GM19351 (cell line): Measurements from ENCODE around the gene FOXP2.

Source experiments
- ATAC-seq: cut with Tn5 transposase; IDR thresholded peaks from one replicate; pipeline ENCODE4 v1.9.1; 2021; ENCODE audit warnings: mild to moderate bottlenecking, moderate library complexity; ENCODE audit not compliant: unreplicated experiment

The FOXP2 gene

DNA sequence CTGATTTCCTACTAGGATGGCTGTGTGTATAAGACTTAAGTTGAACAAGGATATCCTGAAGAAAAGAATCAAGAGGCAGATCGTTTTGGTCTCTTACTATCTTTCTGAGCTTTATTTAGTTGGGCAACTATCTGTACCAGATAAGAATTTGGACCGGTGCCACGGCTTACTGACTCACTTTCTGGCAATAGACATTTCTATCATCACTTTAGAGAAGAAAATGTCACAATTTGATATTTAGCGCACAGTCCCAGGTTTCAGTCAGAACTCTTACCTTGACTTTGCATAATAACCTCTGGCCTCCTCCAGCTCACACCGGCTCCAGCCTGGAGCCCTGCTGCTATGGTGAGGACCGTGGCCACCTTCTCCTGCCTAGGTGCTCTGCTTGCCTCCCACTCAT, 289.1 kb downstream of the FOXP2 start:
- ATAC-seq, result no peak

DNA sequence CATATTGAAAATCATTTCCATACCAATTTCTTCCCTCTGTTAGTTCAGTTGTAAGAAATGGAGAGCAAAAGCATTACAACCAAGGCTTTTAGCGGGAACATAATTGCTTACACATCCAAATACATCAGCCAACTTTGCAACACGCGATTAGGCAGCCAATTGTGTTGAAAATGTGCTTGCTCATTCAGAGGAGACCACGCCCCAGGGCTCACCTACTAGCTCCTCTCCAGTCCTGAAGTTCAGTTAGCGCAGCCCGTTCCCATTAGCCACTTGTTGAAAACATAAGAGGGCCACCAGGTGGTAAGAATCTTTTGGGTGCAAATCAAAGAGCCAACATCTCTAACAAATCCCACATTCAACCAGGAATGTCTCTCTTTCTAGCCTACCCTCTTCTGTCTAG, 294.0 kb downstream of the FOXP2 start:
- ATAC-seq, result no peak

DNA sequence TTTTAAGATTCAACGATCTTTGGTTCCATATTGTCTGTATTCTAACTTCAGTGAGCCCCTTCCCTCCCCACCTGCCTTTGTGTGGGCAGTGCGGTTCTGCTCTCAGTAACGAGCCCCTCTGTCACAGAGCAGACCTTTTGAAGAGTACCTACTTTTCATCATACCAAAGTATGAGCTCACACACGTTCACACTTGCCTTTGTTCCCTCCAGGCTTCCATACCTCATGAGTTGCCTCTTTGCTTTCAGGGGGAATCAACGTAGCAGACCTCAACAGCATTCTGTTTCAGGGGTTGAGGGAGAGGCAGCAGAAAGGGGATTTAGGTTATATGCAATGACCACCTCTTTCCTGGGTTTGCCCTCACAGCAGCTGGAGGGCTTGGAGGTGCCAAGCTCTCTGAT, 295.9 kb downstream of the FOXP2 start:
- no peak for ATAC-seq

DNA sequence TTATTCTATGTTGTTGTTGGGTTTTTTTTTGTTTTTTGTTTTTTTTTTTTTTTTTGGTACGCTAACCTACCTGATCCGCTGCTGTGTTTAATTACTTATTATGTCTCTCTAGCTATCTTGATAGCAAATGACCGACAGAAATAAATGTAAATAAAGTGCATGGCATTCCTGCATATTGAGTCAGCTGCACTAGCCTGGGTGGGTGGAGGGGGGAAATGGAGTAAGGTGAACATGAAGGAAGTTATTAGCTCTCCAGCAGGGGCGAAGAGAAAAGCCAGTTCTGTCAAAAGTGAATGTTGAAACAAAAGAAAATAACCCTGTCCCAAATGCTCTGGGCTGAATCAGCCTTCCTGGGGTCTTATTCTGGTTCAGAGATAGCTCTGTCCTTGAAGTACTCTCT, 296.6 kb downstream of the FOXP2 start:
- no peak for ATAC-seq

DNA sequence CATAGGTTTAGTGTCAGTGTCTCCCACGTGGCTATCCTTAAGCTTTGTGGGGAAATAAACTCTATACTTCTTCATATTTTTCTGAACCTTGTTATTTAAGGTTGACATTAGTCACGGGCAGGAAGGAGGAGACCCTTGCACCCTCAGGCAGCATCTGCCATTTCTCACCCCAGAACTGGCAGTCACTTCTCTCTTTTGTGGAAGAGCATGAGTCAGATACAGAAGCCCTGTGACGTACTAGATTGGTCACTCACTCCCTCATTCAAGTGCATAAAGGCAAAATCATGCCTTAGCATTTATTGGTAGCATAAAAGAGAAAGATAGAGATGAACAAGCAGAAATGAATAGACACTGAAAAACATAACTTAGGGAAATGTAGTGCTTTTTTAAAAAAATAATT, 301.3 kb downstream of the FOXP2 start:
- ATAC-seq, result peak; percentile 55

DNA sequence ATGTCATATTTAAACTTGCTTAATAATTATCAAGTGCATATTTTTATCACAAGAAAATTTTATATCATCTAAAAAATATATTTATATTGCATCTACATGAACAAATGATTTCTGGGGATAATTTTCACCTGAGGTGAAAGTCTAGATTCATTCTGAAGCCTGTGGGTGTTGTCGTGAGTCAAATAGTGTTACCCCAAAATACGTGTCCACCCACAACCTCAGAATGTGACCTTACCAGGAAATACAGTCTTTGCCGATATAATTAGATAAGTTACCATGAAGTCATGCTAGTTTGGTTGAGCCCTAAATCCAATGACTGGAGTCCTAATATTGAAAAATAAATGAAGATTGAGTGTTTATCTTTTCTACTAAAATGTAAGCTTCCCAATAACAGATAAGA, 304.2 kb downstream of the FOXP2 start:
- ATAC-seq, result peak; percentile 74

DNA sequence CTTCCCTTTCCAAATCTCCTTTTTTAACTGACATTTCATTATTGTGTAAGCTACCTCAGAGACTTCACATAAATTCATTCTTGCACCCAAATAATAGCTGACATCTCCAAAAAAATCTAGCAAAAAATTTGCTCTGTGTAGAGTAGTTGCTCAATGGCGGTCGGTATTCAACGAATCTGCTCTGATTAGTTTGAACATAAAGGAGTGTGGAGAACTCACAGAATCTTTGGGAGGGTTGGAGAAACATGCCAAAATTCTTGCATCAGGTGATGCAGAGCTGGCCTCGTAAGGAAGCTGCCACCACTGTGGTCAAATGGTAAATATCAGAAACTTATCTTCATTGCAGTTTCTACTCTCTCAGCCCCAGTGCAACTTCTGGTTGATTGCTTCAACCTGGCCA, 306.1 kb downstream of the FOXP2 start:
- ATAC-seq, result no peak

DNA sequence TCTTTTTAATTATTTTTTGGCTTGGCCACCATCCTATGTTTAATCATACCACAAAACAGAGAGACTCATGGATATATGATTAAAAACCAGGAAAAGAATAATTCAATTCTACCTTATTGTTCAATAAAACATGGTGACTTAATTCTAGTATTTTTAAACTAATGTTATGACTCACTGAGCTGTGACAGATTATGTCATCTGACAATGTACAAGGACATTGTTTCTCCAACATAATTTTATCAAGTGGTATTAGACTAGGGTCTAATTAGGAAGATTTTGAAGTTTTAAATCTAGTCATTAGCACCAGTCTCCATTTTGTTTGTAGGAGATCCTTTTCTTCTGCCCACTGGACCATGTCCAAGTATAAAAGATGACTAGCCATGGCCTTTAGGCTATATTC, 307.9 kb downstream of the FOXP2 start:
- peak; percentile 18 for ATAC-seq

DNA sequence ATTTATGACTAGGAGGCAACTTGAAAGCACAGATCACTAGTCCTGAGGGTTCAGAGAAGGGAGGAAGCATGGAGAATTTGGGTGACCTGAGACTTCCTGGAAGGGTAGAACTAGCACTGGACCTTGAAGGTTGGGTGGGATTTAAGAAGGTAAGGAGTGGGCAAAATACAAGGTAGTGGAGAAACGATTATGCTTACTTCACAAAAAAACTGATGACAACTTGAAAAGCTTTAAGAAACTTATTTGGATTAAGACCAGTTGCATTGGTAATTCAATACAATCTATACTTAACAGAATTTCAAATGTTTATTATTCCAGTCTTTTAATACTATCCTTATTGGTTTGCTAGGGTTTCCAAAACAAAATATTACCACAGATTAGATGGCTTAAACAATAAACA, 308.7 kb downstream of the FOXP2 start:
- no peak for ATAC-seq

DNA sequence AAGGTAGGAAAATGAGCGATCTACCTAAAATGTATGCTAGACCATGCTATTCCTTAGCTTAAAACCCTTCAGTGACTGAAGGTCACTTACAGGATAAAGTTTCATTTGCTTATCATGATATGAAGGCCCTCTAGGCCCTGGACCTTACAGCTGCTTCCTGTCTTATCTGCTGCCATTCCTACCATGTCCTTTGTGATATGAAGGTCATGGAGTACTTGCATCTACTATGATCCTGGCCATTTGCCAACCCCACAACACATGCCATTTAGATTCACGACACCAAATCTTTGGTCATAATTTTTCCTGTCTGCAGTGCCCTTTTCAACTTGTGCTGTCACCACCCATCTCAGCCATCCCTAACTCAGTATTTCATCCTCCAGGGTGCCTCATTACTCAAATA, 325.5 kb downstream of the FOXP2 start:
- no peak for ATAC-seq

DNA sequence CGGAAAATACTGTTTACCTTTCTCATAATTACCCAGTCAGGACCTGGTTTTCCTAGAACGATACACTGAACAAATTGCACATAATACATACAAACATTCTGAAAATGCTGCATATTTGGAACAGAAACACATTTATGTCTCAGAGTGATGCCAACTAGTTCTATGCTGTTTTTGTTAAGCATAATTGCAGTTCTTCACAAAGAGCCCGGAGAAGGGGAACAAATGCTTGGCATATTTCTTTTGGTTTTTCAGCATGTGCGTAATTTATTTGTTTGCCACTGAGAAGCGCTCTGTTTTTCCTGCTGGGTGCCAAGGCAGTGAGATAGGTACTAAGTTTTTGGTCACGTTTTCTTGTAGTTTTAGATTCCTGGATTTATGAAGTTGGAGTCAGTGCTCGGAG, 326.3 kb downstream of the FOXP2 start:
- no peak for ATAC-seq

DNA sequence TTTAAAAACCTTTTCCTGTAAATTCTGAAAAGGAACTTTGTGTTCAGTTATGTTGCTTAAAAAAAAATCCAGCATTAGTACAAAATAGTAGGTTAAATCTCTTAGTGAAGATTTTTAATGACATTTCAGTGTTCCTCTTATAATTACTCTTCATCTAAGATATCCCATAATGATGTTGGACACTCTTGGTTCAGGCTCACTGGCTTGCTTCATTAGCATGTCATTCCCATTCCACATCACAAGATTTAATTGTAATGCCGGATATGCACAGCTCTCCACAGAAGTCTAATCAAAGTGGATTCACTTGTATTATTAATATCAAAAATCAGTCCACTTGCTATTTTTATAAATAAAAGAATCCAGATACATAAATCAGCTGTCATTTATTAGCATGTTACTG, 327.3 kb downstream of the FOXP2 start:
- ATAC-seq, result no peak
